ENCODE results near the gene ANKRD10. TPM values are rescaled to one million over a fixed set of nuclear protein-coding genes. Genes with fewer than 3 reads are reported as not detected.
"Not testable (repeated sequence)": the region's sequence is repeated elsewhere in the genome, so short reads cannot be mapped to it uniquely, and the experiment has no call there.

Gene ANKRD10
- total RNA-seq, 1 donor from 2014 or later = 50.6 TPM

DNA sequence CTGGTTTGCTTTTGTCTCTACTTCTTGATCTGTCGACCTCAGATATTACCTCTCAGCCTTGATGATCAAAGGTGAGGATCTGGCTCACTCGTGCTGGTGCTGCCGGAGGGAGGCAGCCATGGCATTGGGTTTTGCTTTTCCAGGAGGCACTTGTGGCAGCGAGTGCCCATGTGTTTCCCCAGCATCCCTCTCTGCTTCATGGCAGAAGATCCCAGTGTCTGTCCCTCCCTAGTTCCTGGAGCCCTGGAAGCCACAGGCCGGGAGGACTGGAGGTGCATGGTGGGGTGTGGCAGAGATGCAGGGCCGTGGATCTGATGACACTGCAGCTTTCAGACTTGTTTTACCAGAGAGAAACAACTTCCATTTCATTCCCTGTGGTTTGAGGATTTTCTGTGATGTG is 47.5 kb downstream of the ANKRD10 start:
- DNase-seq (ENCODE audit: low read depth in 2 of 2) = no peak

DNA sequence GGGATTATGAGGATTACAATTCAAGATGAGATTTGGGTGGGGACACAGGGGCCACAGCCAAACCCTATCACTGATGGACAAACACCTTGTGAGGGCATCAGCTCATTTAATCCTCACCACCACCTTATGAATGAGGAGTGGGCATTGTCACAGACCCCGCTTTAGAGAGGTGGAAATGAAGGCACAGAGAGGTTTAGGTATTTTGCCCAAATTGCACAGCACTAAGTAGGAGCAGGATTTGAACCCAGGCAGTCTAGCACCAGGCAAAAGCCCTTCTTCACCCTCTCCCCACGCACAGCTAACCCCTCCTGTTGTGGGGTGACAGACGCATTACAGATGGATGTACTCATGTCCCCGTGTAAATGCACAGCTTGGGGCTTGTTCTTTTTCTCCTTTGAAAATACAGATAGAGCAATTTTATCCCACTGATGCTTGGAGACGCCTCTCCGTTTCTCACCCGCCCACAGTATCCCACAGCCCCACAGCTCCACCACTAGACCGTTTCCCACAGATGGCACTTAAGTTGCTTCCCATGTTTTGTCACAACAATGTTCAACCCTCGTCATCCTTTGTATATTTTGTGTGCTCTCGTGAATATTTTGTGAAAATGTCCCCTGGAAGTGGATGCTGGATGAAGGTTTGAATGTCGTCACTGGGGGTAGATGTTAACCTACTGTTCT is 48.2 kb downstream of the ANKRD10 start:
- DNase-seq (ENCODE audit: low read depth in 2 of 2) = no peak

DNA sequence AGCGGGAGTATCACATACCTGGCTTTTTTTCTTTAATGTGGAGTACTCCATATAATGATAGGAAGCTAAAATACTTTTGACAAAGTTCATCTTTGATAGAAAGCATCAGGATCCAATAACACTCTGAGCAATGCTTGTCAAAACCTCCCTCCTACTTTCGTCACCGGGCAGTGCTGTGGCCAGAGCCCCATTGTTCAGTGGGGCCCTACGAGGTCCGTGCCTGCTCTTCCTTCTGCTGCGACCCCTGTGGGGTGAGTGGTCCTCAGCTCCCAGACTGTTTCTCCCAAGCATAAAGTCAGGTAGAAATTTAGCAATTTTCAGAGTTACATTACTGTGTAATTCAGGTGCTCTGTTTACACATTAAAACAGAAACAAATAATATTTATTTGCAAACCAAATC is 51.2 kb downstream of the ANKRD10 start:
- no peak for DNase-seq (ENCODE audit: low read depth in 2 of 2)

DNA sequence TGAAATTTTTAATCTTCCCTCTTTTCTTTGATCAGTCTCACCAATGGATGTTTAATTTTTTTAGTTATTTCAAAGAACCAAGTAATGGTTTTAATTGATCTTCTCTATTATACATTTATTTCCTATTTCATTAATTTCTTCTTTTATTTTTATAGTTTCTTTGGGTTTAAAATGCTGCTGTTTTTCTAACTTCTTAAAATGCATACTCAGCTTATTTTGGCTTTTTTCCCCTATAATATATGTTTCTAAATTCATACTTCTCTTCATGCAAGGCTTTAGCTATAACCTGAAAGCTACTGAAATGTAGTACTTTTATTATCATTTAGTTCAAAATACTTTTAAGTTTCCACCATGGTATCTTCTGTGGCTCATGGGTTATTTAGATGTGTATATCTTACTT is 53.9 kb downstream of the ANKRD10 start:
- no peak for DNase-seq (ENCODE audit: low read depth in 2 of 2)

DNA sequence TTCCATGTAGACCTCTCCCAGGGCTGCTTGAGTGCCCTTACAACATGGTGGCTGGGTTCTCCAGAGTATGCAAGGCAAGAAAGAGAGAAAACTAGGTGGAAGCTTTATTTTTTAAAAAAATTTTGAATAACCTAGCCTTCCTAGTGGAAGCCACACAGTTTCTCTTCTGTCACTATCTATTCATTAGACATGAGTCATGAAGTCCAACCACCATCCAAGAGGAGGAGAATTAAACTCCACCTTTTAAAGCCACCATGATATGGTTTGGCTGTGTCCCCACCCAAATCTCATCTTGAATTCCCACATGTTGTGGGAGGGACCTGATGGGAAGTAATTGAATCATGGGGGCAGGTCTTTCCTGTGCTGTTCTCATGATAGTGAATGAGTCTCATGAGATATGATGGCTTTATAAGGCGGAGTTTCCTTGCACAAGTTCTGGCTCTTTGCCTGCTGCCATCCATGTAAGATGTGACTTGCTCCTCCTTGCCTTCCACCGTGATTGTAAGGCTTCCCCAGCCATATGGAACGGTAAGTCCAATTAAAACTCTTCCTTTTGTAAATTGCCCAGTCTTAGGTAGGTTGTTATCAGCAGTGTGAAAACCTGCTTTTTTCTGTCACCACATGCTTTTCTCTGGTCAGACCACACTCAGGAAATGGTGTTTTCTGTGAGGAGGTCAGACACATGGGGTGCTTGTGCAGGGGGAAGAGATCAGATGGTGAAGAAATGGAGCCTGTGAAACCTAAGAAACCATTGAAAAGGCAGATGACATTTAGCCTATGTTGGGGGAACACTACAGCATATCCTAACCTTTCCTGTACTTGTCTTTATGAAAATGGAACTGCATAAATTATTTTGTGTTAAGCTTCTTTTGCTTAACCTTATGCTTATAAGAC is 57.7 kb downstream of the ANKRD10 start:
- no peak for DNase-seq (ENCODE audit: low read depth in 2 of 2)

DNA sequence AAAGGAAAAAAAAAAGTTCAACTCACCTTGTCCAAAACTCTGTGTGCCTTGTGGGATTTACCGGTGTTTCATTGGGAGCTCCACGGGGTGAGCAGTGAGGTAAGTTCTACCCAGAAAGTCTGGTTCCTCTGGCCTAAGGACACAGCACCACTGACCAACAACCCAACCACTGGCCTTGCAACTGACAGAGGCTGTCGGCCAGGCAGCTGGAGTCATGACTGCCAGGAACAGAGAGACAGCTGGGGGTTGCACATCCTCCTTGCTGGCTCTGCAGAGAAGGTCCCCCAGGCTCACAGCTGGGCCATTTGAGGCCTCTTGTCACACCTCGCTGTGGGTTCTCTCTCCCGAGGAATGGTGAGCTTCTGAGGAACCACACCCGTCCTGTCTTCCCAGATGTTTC is 59.5 kb downstream of the ANKRD10 start:
- DNase-seq (ENCODE audit: low read depth in 2 of 2) = no peak

DNA sequence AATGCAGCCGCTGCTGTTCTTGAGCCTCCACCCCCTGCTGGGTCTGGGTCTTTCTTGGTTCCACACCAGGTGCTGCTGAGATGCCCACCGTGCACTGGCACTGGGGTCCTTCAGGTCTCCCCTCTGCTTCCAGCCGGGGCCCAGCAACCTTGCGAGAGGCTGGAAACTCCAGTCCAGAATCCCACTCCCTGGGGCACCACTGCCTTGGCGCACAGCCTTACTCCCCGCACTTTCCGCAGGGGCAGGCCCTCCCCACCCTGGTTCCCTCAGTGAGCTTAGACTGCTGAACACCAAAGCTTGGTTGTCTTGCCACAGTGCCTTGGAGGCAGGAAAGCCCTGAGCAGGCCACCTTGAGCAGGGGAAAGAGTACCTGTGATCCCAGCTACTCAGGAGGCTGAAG is 60.0 kb downstream of the ANKRD10 start:
- DNase-seq (ENCODE audit: low read depth in 2 of 2) = no peak

DNA sequence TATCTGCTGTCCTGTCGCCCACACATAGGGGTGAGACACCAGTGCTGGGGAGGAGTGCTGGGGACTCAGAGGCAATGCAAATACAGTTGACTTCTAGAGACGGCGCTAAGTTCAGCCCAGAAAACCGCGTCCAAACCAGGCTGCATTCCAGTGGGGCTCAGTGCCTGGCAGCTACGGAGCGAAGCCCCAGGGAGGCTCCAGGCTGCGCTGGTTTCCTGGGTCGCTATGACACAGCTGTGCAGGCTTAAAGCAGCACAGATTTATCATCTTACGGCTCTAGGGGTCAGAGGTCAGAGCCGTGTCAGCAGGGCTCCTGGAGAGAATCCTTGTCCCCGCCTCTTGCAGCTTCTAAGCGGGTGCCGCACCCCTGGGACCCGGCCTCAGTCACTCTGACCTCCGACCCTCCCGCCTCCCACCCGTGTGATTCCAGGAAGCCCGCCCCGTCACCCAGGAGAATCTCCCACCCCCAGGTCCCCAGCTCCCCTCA is 61.6 kb downstream of the ANKRD10 start:
- no peak for DNase-seq (ENCODE audit: low read depth in 2 of 2)

DNA sequence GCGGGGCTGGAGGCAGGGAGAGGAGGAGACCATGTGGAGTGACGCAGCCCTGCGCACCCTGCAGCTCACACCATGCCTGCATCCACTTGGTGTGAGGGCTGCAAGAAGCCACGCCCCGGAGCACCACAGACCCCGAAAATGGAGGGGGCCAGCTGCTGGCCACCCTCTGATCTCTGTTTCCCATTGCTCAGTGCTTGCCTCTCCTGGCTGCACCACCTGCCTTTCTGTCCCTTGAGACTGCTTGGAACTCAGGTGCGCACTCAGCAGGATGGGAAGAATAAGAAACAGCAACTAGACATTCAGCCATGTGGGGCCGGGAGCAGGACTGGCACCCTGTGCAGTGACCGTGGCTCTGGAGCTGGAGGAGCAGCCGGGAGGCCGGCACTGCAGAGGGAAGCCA is 64.0 kb downstream of the ANKRD10 start:
- DNase-seq (ENCODE audit: low read depth in 2 of 2) = no peak

DNA sequence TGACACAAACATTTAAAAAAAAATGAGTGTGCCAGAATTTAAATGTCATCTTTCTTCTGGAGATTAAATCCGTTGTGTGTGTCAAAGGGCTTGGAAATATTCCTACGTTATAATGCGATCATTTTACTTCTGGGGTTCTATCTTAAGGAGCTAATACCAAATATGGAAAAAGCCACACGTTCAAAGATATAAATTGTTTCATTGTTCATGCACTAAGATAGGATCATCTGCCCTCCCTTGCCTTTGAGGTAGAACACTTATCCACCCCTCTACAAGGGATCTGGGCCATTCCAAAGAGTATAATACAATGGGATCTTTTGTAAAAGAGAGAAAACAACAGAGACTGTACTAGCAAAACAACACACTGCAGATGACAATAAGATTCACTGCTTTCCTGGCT is 64.9 kb downstream of the ANKRD10 start:
- no peak for DNase-seq (ENCODE audit: low read depth in 2 of 2)

DNA sequence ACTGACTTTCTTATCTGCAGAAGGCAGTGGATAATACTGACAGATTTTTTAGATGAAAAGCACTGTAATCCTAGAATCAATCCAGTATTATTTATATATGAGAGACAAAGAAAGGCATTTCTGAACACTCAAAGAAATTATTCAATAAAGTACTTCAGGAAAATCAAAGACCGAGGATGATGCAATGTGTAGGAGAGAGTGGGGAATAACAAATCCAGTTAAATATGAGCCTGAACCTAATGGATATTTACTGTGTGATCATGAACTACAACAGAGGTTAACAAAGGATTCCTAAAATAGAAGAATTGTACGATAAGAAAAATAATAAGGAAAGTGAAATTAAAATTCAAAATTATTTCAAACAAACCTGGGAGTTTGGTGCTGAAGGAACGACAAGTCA is 69.3 kb downstream of the ANKRD10 start:
- no peak for DNase-seq (ENCODE audit: low read depth in 2 of 2)

DNA sequence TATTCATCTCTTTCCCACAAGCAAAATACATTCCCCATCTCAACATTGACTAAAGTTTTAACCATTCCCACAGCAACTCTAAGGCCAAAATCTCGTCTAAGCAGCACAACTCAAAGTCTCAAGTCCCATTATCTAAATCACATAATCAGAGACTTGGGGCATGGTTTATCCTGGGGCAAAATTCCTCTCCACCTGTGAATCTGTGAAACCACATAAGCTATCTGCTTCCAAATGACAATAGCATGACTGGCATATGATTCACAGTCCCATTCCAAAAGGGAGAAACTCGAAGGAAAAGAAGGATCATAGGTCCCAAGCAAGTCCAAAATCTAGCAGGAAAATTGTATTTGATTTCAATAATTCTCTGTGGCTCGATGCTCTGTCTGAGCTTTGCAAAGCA is 73.0 kb downstream of the ANKRD10 start:
- no peak for DNase-seq (ENCODE audit: low read depth in 2 of 2)

DNA sequence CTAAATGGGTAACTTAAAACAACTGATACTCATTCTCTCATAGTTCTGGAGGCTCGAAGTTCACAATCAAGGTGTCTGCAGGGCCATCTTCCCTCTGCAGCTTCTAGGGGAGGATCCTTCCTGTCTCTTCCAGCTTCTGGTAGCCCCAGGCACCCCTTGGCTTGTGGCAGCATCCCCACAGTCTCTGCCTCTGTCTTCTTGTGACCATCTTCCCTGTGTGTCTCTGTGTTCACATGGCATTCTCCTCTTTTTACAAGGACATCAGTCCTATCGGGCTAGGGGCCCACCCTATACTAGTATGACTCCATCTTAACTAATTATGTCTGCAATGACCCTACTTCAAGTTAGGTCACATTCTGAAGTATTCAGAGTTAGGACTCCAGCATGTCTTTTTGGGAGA is 73.5 kb downstream of the ANKRD10 start:
- DNase-seq (ENCODE audit: low read depth in 2 of 2) = no peak

DNA sequence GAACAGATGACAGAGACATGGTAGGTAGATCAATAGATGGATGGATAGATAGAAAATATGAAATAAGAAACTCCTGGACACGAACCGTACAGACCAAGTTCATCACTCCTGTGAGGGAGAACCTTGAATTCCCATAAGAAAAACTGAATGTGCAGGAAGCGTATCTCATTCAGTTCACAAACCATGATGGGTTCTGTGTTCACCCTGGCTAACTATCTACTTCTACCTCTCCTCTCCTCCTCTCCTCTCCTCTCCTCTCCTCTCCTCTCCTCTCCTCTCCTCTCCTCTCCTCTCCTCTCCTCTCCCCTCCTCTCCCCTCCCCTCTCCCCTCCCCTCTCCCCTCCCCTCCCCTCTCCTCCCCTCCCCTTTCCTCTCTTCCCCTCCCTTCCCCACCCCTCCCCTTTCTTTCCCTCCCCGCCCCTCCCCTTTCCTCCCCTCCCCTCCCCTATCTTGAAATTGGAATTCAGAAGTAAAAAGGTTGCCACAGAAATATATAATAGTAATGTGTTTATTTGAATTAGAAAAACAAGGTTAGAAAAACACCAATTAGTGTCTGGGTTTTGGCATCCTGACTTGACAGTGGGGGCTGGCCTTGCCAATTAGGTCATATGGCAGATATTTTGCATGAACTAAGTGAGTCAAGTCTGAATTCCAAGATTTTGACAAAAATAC is 75.9 kb downstream of the ANKRD10 start:
- DNase-seq (ENCODE audit: low read depth in 2 of 2) = no peak

DNA sequence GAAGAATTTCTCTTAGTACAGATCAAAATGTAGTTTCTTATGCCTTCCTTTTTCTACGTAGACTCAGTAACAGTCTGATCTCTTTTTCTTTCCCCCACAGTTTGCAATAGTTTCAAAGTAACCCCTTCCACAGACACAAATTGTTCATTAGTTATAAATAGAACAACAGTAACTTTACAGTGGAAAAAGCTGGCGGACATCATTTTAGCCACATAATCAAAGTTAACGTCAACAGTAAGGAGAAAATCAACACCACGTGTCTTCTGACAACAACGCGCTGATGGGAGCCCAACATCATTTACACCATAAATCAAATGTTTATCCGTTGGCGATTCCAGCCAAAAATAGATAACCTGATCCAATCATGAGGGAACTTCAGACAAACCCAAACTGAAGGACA is 76.8 kb downstream of the ANKRD10 start:
- DNase-seq (ENCODE audit: low read depth in 2 of 2) = no peak

DNA sequence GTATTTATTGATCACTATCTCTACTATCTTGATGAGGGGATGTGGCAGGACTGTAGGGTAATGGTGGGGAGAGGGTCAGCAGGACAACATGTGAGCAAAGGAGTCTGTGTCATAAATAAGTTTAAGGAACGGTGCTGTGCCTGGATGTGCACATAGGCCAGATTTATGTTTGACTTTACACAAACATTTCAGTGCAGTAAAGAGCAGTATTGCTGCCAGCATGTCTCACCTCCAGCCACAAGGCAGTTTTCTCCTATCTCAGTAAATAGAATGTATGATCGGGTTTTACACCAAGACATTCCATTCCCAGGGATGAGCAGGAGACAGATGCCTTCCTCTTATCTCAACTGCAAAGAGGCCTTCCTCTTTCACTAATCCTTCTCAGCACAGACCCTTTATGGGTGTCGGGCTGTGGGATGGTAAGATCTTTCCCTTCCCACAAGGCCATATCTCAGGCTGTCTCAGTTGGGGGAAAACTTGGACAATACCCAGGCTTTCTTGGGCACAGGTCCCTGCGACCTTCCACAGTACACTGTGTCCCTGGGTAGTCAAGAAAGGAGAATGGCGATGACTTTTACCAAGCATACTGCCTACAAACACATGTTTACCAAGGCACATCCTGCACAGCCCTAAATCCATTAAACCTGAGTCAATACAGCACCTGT is 77.3 kb downstream of the ANKRD10 start:
- not testable (repeated sequence) for DNase-seq (ENCODE audit: low read depth in 2 of 2)

DNA sequence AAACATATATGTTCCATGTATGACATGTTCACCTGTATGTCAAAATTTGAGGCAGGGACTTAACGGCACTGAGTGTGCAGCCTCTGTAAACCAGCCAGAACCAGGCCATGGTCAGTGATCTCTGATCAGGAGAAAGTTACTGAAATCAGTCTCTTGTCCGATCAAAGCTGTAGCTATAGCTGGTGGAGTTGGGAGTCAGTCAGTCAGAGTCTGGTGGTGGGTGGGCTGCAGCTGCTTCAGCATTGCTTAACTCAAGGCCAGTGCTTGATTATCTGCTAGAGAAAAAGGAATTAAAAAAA is 78.3 kb downstream of the ANKRD10 start:
- DNase-seq (ENCODE audit: low read depth in 2 of 2) = no peak

DNA sequence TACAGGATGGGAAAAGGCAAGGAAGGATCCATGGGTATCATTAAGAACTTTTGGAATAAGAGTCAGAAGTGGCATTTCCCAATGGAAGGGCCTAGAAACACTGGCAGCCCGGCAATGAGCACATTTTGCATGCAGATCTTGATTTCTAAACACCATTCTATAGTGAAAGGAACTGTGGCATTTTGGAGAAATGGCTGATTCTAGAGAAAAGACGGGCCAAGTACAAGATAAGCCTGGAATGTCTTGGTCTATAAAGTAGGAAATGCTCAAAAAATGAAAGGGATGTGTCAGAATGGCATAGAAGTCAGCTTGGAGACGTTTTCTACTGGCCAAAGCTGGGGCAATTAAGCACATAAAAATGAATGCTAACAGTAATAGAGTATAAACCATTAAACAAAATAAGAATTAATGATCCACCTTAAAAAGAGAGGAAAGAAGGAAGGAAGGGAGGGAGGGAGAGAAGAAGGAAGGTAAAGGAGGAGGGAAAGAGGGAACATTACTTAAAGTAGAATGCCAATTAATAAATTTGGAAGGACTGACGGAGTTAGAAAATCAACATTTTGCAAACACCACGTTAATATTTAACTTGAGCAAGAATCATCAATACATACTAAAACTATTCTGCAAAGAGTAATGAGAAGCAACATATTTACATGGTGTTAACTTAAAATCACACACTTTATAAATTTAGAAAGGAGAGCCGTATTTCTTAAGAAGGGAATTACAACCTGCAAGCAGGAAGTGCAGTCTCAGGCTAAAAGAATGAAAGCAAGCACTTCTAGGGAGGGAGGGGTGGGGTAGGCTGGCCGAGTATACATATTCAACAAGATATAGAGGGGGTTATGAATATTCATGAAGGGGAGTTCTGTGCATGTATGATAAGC is 78.9 kb downstream of the ANKRD10 start:
- no peak for DNase-seq (ENCODE audit: low read depth in 2 of 2)

DNA sequence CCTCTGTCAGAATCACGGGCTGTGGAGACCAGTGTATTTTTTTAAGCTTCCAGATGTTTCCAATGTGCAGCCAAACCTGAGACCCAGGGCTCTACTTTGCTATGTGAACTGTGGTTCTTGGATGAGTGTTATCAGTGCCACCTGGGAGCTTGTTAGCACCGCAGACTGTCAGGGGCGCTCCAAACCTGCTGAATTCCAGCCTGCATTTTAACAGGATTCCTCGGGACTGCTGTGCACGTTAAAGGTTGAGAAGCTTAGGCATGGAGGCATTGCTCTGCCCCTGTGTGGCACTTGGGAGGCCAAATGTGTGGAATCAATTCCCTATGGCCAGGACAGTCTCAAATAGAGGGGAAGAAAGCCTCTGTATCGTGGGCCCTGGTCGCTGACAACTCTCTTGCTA is 80.3 kb downstream of the ANKRD10 start:
- DNase-seq (ENCODE audit: low read depth in 2 of 2) = no peak

DNA sequence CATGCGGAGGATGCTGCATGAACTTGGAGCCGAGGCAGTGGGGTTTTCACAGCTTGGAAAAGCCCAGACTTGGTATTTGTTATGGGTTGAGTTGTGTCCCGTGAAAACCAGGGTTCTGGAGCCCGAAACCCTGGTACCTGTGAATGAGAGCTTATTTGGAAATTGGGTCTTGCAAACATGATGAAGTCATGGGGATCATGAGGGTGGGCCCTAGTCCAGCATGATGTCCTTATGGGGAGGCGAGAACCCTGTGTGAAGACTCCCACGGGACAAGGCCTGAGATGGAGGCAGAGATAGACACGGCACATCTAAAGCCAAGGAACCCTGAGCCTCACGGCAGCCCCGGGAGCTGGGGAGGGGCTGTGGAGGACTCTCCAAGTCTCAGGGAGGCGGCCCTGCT is 82.3 kb downstream of the ANKRD10 start:
- DNase-seq (ENCODE audit: low read depth in 2 of 2) = no peak

DNA sequence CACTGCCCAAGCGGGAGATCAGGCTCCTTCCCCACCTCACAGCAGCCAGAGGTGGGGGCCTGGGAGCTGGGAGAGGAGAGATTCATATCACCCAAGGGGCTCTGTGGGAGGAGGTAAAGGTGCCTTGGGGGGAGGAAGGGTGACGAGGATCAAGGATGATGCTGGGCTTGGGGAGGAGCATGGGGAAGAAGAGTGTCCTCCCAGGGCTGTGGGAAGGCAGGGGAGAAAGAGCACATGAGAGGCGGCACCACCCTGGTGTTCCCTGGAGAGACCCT is 82.7 kb downstream of the ANKRD10 start:
- no peak for DNase-seq (ENCODE audit: low read depth in 2 of 2)
